ENCODE results near the gene LIMK1.
"Not testable (repeated sequence)": the region's sequence is repeated elsewhere in the genome, so short reads cannot be mapped to it uniquely, and the experiment has no call there.

Gene LIMK1

GRCh38 chr7:74116356-74116755 lies 32.8 kb downstream of the LIMK1 start:
- TF ChIP-seq TAF1 (IDR thresholded peaks at IDR 0.05; ENCODE audit: borderline replicate concordance, low read depth, low read length) (no peak), POLR2A (IDR thresholded peaks at IDR 0.05; ENCODE audit: low read depth, low read length) (no peak), POLR2AphosphoS5 (IDR thresholded peaks at IDR 0.05; ENCODE audit: low read depth, low read length) (no peak)
- DNase-seq (ENCODE audit: insufficient read length) (no peak), FAIRE-seq (no peak)

- TF ChIP-seq TAF1 (IDR thresholded peaks at IDR 0.05; ENCODE audit: borderline replicate concordance, low read depth, low read length) (no peak), POLR2AphosphoS5 (IDR thresholded peaks at IDR 0.05; ENCODE audit: low read depth, low read length) (no peak), POLR2A (IDR thresholded peaks at IDR 0.05; ENCODE audit: low read depth, low read length) (no peak)
- DNase-seq (ENCODE audit: insufficient read length) (no peak), FAIRE-seq (no peak)
Measured at GRCh38 chr7:74119831-74120230, 36.2 kb downstream of the LIMK1 start.

GRCh38 chr7:74121401-74122249 lies 38.0 kb downstream of the LIMK1 start:
- FAIRE-seq (no peak), DNase-seq (ENCODE audit: insufficient read length) (no peak)
- TF ChIP-seq TAF1 (IDR thresholded peaks at IDR 0.05; ENCODE audit: borderline replicate concordance, low read depth, low read length) (no peak), POLR2A (IDR thresholded peaks at IDR 0.05; ENCODE audit: low read depth, low read length) (no peak), POLR2AphosphoS5 (IDR thresholded peaks at IDR 0.05; ENCODE audit: low read depth, low read length) (no peak)

GRCh38 chr7:74123892-74124291 lies 40.3 kb downstream of the LIMK1 start:
- not testable (repeated sequence) for DNase-seq (ENCODE audit: insufficient read length); FAIRE-seq

GRCh38 chr7:74126220-74126880 lies 42.7 kb downstream of the LIMK1 start:
- DNase-seq (ENCODE audit: insufficient read length) (no peak), FAIRE-seq (no peak)
- TF ChIP-seq POLR2A (IDR thresholded peaks at IDR 0.05; ENCODE audit: low read depth, low read length) (no peak), POLR2AphosphoS5 (IDR thresholded peaks at IDR 0.05; ENCODE audit: low read depth, low read length) (no peak), TAF1 (IDR thresholded peaks at IDR 0.05; ENCODE audit: borderline replicate concordance, low read depth, low read length) (no peak)

- DNase-seq (ENCODE audit: insufficient read length) (no peak), FAIRE-seq (no peak)
- TF ChIP-seq POLR2AphosphoS5 (IDR thresholded peaks at IDR 0.05; ENCODE audit: low read depth, low read length): no peak
- no peak for TF ChIP-seq POLR2A (IDR thresholded peaks at IDR 0.05; ENCODE audit: low read depth, low read length)
- no peak for TF ChIP-seq TAF1 (IDR thresholded peaks at IDR 0.05; ENCODE audit: borderline replicate concordance, low read depth, low read length)
Measured at GRCh38 chr7:74129887-74130286, 46.3 kb downstream of the LIMK1 start.

- TF ChIP-seq TAF1 (IDR thresholded peaks at IDR 0.05; ENCODE audit: borderline replicate concordance, low read depth, low read length) (no peak), POLR2A (IDR thresholded peaks at IDR 0.05; ENCODE audit: low read depth, low read length) (no peak), POLR2AphosphoS5 (IDR thresholded peaks at IDR 0.05; ENCODE audit: low read depth, low read length) (no peak)
- FAIRE-seq: no peak
- DNase-seq (ENCODE audit: insufficient read length): no peak
Measured at GRCh38 chr7:74130518-74130917, 46.9 kb downstream of the LIMK1 start.

GRCh38 chr7:74134117-74134620 lies 50.6 kb downstream of the LIMK1 start:
- FAIRE-seq (no peak), DNase-seq (ENCODE audit: insufficient read length) (no peak)
- TF ChIP-seq POLR2AphosphoS5 (IDR thresholded peaks at IDR 0.05; ENCODE audit: low read depth, low read length) (no peak), TAF1 (IDR thresholded peaks at IDR 0.05; ENCODE audit: borderline replicate concordance, low read depth, low read length) (no peak), POLR2A (IDR thresholded peaks at IDR 0.05; ENCODE audit: low read depth, low read length) (no peak)

GRCh38 chr7:74138334-74138867 lies 54.8 kb downstream of the LIMK1 start:
- DNase-seq (ENCODE audit: insufficient read length) (no peak), FAIRE-seq (no peak)
- TF ChIP-seq POLR2A (IDR thresholded peaks at IDR 0.05; ENCODE audit: low read depth, low read length): no peak
- TF ChIP-seq TAF1 (IDR thresholded peaks at IDR 0.05; ENCODE audit: borderline replicate concordance, low read depth, low read length): no peak
- no peak for TF ChIP-seq POLR2AphosphoS5 (IDR thresholded peaks at IDR 0.05; ENCODE audit: low read depth, low read length)

GRCh38 chr7:74138945-74139843 lies 55.6 kb downstream of the LIMK1 start:
- TF ChIP-seq TAF1 (IDR thresholded peaks at IDR 0.05; ENCODE audit: borderline replicate concordance, low read depth, low read length) (no peak), POLR2A (IDR thresholded peaks at IDR 0.05; ENCODE audit: low read depth, low read length) (no peak), POLR2AphosphoS5 (IDR thresholded peaks at IDR 0.05; ENCODE audit: low read depth, low read length) (no peak)
- FAIRE-seq (no peak), DNase-seq (ENCODE audit: insufficient read length) (no peak)

- FAIRE-seq (no peak), DNase-seq (ENCODE audit: insufficient read length) (no peak)
- TF ChIP-seq POLR2A (IDR thresholded peaks at IDR 0.05; ENCODE audit: low read depth, low read length) (no peak), POLR2AphosphoS5 (IDR thresholded peaks at IDR 0.05; ENCODE audit: low read depth, low read length) (no peak), TAF1 (IDR thresholded peaks at IDR 0.05; ENCODE audit: borderline replicate concordance, low read depth, low read length) (no peak)
Measured at GRCh38 chr7:74141705-74142104, 58.1 kb downstream of the LIMK1 start.
